ENCODE results near the gene SREBF2.

Gene SREBF2

DNA sequence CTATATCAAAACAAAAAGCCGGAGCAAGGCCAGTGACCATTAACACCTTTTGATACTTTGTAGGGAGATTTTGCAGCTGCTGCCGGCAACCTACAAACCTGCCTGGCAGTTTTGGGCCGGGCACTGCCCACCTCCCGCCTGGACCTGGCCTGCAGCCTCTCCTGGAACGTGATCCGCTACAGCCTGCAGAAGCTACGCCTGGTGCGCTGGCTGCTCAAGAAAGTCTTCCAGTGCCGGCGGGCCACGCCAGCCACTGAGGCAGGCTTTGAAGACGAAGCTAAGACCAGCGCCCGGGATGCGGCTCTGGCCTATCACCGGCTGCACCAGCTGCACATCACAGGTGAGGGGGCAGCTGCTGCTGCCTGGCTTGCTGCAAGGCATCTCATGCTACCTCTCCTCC lies 47.7 kb downstream of the SREBF2 start:
- no peak overlapping the region for H3K4me3 ChIP-seq (ENCODE audit: low read depth, low read length)
- DNase-seq (ENCODE audit: low read depth, low spot score), result no peak
- TF ChIP-seq, protein P1, sequence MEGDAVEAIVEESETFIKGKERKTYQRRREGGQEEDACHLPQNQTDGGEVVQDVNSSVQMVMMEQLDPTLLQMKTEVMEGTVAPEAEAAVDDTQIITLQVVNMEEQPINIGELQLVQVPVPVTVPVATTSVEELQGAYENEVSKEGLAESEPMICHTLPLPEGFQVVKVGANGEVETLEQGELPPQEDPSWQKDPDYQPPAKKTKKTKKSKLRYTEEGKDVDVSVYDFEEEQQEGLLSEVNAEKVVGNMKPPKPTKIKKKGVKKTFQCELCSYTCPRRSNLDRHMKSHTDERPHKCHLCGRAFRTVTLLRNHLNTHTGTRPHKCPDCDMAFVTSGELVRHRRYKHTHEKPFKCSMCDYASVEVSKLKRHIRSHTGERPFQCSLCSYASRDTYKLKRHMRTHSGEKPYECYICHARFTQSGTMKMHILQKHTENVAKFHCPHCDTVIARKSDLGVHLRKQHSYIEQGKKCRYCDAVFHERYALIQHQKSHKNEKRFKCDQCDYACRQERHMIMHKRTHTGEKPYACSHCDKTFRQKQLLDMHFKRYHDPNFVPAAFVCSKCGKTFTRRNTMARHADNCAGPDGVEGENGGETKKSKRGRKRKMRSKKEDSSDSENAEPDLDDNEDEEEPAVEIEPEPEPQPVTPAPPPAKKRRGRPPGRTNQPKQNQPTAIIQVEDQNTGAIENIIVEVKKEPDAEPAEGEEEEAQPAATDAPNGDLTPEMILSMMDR (IDR thresholded peaks at IDR 0.05; ENCODE audit: insufficient read depth, low read length, missing control alignments), result no peak
- ChIA-PET POLR2A (no interaction called here), CTCF (interaction anchor here (0.8 to 1.6 kb wide), 3 partner anchors 10 to 183 kb away, joined by 3 to 5 read pairs (median 4); no protein-coding TSS in a partner anchor)

DNA sequence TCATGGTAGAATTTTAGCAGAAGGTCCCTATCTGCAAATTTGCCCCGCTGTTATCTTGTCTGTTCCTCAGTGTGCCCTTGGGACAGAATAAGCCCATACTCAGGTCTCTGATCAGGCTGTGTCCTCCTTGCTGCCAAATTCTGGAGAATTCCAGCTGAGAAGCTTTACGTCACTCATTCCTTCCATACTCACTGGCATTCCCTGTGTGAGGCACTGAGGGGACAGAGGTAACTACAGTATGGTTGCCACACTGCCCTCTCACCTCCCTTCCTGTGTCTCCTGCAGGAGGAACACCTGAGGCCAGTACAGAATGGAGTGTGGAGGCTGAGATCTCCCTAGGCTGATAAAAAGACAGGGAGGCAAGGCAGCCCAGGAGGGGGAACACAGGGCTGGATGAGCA lies 50.5 kb downstream of the SREBF2 start:
- ChIA-PET CTCF (no interaction called here), POLR2A (no interaction called here)
- no peak for DNase-seq (ENCODE audit: low read depth, low spot score)
- TF ChIP-seq, protein P1 (IDR thresholded peaks at IDR 0.05; ENCODE audit: insufficient read depth, low read length, missing control alignments), result no peak
- H3K4me3 ChIP-seq (ENCODE audit: low read depth, low read length), result no peak overlapping the region

DNA sequence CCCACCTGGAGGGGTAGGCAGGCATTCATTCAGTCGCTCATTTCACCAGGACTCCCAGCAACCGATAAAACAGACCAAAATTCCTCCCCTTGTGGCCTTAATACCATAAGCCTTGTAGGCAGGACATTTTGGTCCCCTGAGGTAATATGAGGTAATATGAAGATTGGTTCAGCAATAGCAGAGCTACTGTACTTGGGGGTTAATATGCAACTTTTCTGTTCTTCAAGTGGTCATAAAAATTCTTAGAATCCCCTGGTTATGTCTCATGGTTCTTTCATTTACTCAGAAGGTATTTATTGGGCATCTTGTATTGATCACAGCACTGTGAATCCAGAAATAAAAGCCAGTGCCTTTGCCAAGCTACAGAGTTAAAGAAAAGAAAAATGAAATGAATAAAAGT lies 52.2 kb downstream of the SREBF2 start:
- CTCF ChIA-PET, result interaction anchor here (0.6 to 1.3 kb wide), 3 partner anchors 10 to 138 kb away, joined by 3 to 4 read pairs (median 3); no protein-coding TSS in a partner anchor
- TF ChIP-seq, protein P1 (IDR thresholded peaks at IDR 0.05; ENCODE audit: insufficient read depth, low read length, missing control alignments), result no peak
- POLR2A ChIA-PET, result no interaction called here
- H3K4me3 ChIP-seq (ENCODE audit: low read depth, low read length), result no peak overlapping the region
- no peak for DNase-seq (ENCODE audit: low read depth, low spot score)

DNA sequence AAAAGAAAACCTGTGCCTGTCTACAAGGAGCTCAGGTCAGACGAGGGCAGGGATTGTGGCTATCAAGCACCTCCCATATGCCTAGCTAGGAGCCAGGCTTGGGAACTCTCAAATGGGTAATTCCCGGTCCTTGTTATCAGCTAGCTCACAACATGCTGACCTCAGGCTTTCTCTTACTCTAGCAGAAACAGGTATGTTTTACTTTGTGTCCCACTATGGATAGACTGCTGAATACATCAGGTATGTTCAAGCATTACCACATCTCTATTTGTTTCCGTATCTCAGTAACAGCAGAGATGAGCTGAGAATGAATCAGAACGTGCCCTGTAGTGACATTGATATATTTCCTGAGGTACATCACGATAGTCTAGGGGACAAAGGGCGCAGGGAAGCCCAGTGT lies 52.6 kb downstream of the SREBF2 start:
- TF ChIP-seq, protein P1 (IDR thresholded peaks at IDR 0.05; ENCODE audit: insufficient read depth, low read length, missing control alignments), result no peak
- no peak for DNase-seq (ENCODE audit: low read depth, low spot score)
- ChIA-PET CTCF (interaction anchor here (0.6 to 1.2 kb wide), 2 partner anchors 10 to 139 kb away, joined by 3 to 4 read pairs; no protein-coding TSS in a partner anchor), POLR2A (no interaction called here)
- H3K4me3 ChIP-seq (ENCODE audit: low read depth, low read length), result no peak overlapping the region

DNA sequence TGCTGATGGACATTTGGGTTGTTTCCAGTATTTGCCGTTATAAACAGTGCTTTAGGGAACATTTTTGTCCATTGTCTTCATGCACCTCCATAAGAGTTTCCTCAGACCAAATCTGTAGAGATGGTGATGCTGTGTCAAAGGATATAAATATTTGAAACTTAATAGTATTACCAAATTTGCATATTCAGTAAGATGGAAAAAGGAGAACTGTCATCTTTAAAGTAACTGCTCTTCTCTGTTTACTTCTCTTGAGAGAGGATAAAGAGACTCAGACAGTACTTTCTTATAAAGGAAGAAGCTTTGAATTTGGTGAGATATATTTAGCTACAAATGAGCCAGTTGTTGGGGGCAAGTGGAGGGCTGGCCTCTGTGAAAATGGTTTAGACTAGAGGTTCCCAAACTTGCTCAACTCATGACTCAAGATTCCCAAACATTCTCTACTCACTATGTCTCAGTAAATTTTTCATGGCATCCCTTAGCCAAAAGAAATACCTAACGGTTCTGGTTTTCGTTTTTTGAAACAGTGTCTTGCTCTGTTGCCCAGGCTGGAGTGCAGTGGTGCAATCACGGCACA lies 55.8 kb downstream of the SREBF2 start:
- POLR2A ChIA-PET, result no interaction called here
- CTCF ChIA-PET, result interaction anchor here (0.7 to 1.2 kb wide), 3 partner anchors 18 to 142 kb away, joined by 3 to 4 read pairs (median 3); no protein-coding TSS in a partner anchor
- no peak overlapping the region for H3K4me3 ChIP-seq (ENCODE audit: low read depth, low read length)

DNA sequence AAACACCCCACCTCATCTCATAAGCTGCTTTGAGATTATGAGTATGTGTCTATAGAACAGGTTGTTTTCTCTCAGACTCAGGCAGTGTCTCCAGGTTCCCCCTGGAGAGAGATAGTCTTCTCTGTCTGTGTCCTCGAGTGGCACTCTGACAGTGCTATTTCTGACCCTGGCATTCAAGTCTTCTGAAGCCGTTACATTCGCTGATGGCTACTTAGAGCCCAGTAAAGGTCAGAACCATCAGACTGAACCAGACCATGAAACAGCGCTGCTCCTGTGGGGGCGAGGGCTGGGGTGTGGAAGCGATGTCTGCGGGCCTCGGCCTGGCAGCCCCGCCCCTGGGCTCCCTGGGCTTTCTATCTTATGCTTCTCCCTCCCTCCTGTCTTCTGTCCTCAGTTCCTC lies 58.5 kb downstream of the SREBF2 start:
- DNase-seq (ENCODE audit: low read depth, low spot score), result no peak
- H3K4me3 ChIP-seq (ENCODE audit: low read depth, low read length), result no peak overlapping the region
- ChIA-PET CTCF (interaction anchor here (1.0 kb wide), 2 partner anchors 19 to 194 kb away, joined by 3 read pairs; no protein-coding TSS in a partner anchor), POLR2A (no interaction called here)
- TF ChIP-seq, protein P1 (IDR thresholded peaks at IDR 0.05; ENCODE audit: insufficient read depth, low read length, missing control alignments), result no peak

More for the DNA sequence above, 55.8 kb downstream of the SREBF2 start:
- TF ChIP-seq, protein P1 (IDR thresholded peaks at IDR 0.05; ENCODE audit: insufficient read depth, low read length, missing control alignments), result no peak
- DNase-seq (ENCODE audit: low read depth, low spot score), result no peak
